K562 (cell line): ENCODE measurements around the gene TSR3. TPM values are rescaled to one million over a fixed set of nuclear protein-coding genes. Genes with fewer than 3 reads are reported as not detected.

Experiments
- AFF1 ChIP-seq, 2 experiments: fragments of 450-650 bp; IDR thresholded peaks; 2 replicates each; pipeline ENCODE4 v1.6.1; 2018; ENCODE audit warnings: mild to moderate bottlenecking in 2 of 2, low read depth in 1 of 2; ENCODE audit not compliant: partially characterized antibody in 2 of 2
- ATF1 ChIP-seq, 2 experiments: fragments of 450-650 bp in 1 of 2; IDR thresholded peaks; 2 replicates each; pipeline ENCODE4 v1.6.1; 2016; ENCODE audit warnings: missing compliant biosample characterization in 1 of 2, missing genetic modification characterization in 1 of 2
- BHLHE40 ChIP-seq: IDR thresholded peaks from 2 replicates; pipeline ENCODE4 v1.6.1; 2011; ENCODE audit warnings: low read length, improper control_type of control experiment
- FOXK2 ChIP-seq, 2 experiments: fragments of 450-650 bp; IDR thresholded peaks in 1 of 2; conservative IDR thresholded peaks in 1 of 2; 2 replicates each; pipeline ENCODE4 v1.6.1; 2016; ENCODE audit warnings: low read depth in 2 of 2, mild to moderate bottlenecking in 1 of 2
- MAZ ChIP-seq, 2 experiments: fragments of 450-650 bp in 1 of 2; sonication (generic) in 1 of 2; formaldehyde crosslinking; IDR thresholded peaks in 1 of 2; conservative IDR thresholded peaks in 1 of 2; 2 replicates each; pipeline versions ENCODE4 v1.4.0 to v1.5.0; 2020; ENCODE audit warnings: mild to moderate bottlenecking in 1 of 2, missing genetic modification reagents in 1 of 2
- MTA2 ChIP-seq: fragments of 450-650 bp; IDR thresholded peaks from 2 replicates; pipeline ENCODE4 v1.6.1; 2016; ENCODE audit warnings: low read depth
- RBM34 ChIP-seq: fragments of 200-400 bp; formaldehyde crosslinking; IDR thresholded peaks from 2 replicates; pipeline ENCODE4 v1.6.1; 2018; ENCODE audit warnings: low read length, borderline replicate concordance; ENCODE audit not compliant: insufficient read depth
- RNF2 ChIP-seq: sonication (generic); IDR thresholded peaks from 2 replicates; pipeline ENCODE4 v1.6.1; 2016
- SIRT6 ChIP-seq: IDR thresholded peaks from one replicate; pipeline ENCODE4 v1.6.1; 2012; ENCODE audit warnings: low read depth, mild to moderate bottlenecking, control low read depth, inconsistent platforms, low read length, moderate library complexity
- TFAP4 ChIP-seq: sonication (generic); formaldehyde crosslinking; IDR thresholded peaks from 2 replicates; pipeline ENCODE4 v1.8.0; 2022; ENCODE audit warnings: missing genetic modification reagents, mild to moderate bottlenecking, moderate library complexity, borderline replicate concordance
- TGIF2 ChIP-seq: sonication (generic); formaldehyde crosslinking; IDR thresholded peaks from 2 replicates; pipeline ENCODE4 v1.8.1; 2022; ENCODE audit warnings: mild to moderate bottlenecking, missing genetic modification reagents, moderate library complexity
- ZBTB11 ChIP-seq, 3 experiments: fragments of 200-800 bp in 1 of 3; fragments of 250-450 bp in 1 of 3; fragments of 450-650 bp in 1 of 3; sonication (Bioruptor Pico) in 1 of 3; sonication (Bioruptor generic) in 1 of 3; formaldehyde crosslinking in 1 of 3; IDR thresholded peaks; 2 replicates each; pipeline versions ENCODE4 v1.6.1 to v1.8.0; 2016 to 2022; ENCODE audit warnings: mild to moderate bottlenecking in 2 of 3, missing genetic modification characterization in 2 of 3, missing compliant biosample characterization in 1 of 3, moderate library complexity in 1 of 3
- ZNF24 ChIP-seq: fragments of 450-650 bp; IDR thresholded peaks from 2 replicates; pipeline ENCODE4 v1.6.1; 2016
- ZNF316 ChIP-seq: fragments of 450-650 bp; IDR thresholded peaks from 2 replicates; pipeline ENCODE4 v1.6.1; 2016
- ZNF444 ChIP-seq: fragments of 250-450 bp; sonication (Bioruptor Pico); IDR thresholded peaks from 2 replicates; pipeline ENCODE4 v1.4.0; 2020; ENCODE audit warnings: mild to moderate bottlenecking, moderate library complexity
- polyA plus RNA-seq, 8 experiments: library from polyadenylated mRNA; depleted of rRNA in 4 of 8; stranded (reverse) in 5 of 8; unstranded in 3 of 8; fragments of >200 nt; fragmentation: Nextera tagmentation in 2 of 8; fragmentation: Illumina TruSeq in 1 of 8; extraction: Ambion mirVana in 2 of 8; extraction: Trizol in 1 of 8; gene quantifications; 2 replicates each; pipeline versions ENCODE4 v1.2.1 to v1.2.3, GENCODE V29; 2011 to 2014; ENCODE audit warnings: inconsistent platforms in 1 of 8, missing spikeins in 1 of 8
- total RNA-seq, 7 experiments: library from RNA; depleted of rRNA in 6 of 7; stranded (reverse); fragments of >200 nt in 6 of 7; fragmentation: Illumina TruSeq in 2 of 7; extraction: Trizol in 2 of 7; gene quantifications; 2 replicates each; pipeline versions ENCODE4 v1.2.1 to v1.2.3, GENCODE V29; 2011 to 2021; ENCODE audit warnings: low replicate concordance in 1 of 7

The TSR3 gene
- total and polyA plus RNA-seq, 9 of the 15 experiments (the other 6 are each of a cell fraction or from before 2014, with no cell fraction given): 1.5 to 74.8 (median 16.5) TPM

GRCh38 chr16:1378804-1379303 is 27.2 kb upstream of the TSR3 start (continued):
- TF ChIP-seq ZNF444 (CRISPR knock-in tag) (no peak), FOXK2 (conservative IDR thresholded peaks at IDR 0.05 in 1 of 2, IDR thresholded peaks at IDR 0.05 in 1 of 2; ENCODE audit: low read depth in 2 of 2) (peak; percentile 51 to 54; a peak in 3 of 4 replicates), ATF1 (CRISPR knock-in tag; IDR thresholded peaks at IDR 0.05) (no peak), ATF1 (tag; IDR thresholded peaks at IDR 0.05) (peak; percentile 68), TFAP4 (CRISPR knock-in tag) (peak; percentile 96), MTA2 (peak; percentile 59; the same call in 1 of the 2 replicates), AFF1 (IDR thresholded peaks at IDR 0.05; ENCODE audit: low read depth in 1 of 2, partially characterized antibody in 2 of 2) (peak in 1 of 2 experiments; percentile 54), RNF2 (peak; percentile 57; the same call in 1 of the 2 replicates), SIRT6 (no peak), BHLHE40 (peak; percentile 6; the same call in 1 of the 2 replicates), TGIF2 (no peak; the same call in 1 of the 2 replicates), RBM34 (no peak), MAZ (CRISPR knock-in tag; conservative IDR thresholded peaks at IDR 0.05 in 1 of 2, IDR thresholded peaks at IDR 0.05 in 1 of 2) (peak; percentile 67 to 73), ZNF24 (no peak; the same call in 1 of the 2 replicates), ZNF316 (peak; percentile 100), ZBTB11 (CRISPR knock-in tag; IDR thresholded peaks at IDR 0.05) (no peak)
